CD8-positive, alpha-beta memory T cell (primary cell): Measurements from ENCODE around the gene CASQ2. TPM values are rescaled to one million over a fixed set of nuclear protein-coding genes. Genes with fewer than 3 reads are reported as not detected.

Experiments used
- CTCF ChIA-PET: fragments of 350-600 bp; sonication (Branson Sonifier 250); formaldehyde crosslinking; loops from one replicate; lab custom pipeline; 2021; ENCODE audit warnings: antibody characterized with exemption; lab: Charles Lee
- POLR2A ChIA-PET: fragments of 350-600 bp; sonication (Branson Sonifier 250); formaldehyde crosslinking; loops from one replicate; lab custom pipeline; 2021; ENCODE audit warnings: antibody characterized with exemption; lab: Charles Lee
- DNase-seq, 5 donors: peaks; one replicate each; pipeline versions ENCODE4 v3.0.0 to v3.0.0-alpha.2; 2020 to 2022; ENCODE audit warnings: mixed read lengths in 1 of 5
- H3K27ac ChIP-seq: one replicate; pipeline ENCODE4 v1.7.0; 2013; ENCODE audit warnings: low read depth, mild to moderate bottlenecking, low read length, moderate library complexity
- H3K27me3 ChIP-seq: 2 replicates; pipeline ENCODE4 v1.7.0; 2013; ENCODE audit warnings: low read length, mild to moderate bottlenecking; ENCODE audit not compliant: insufficient read depth, poor library complexity, severe bottlenecking
- H3K36me3 ChIP-seq: 2 replicates; pipeline ENCODE4 v1.7.0; 2013; ENCODE audit warnings: mild to moderate bottlenecking, low read length, moderate library complexity; ENCODE audit not compliant: insufficient read depth
- H3K4me1 ChIP-seq: 2 replicates; pipeline ENCODE4 v1.7.0; 2013; ENCODE audit warnings: mild to moderate bottlenecking, low read length, moderate library complexity; ENCODE audit not compliant: insufficient read depth
- H3K4me3 ChIP-seq: 2 replicates; pipeline ENCODE4 v1.7.0; 2013; ENCODE audit warnings: mild to moderate bottlenecking, low read length
- H3K9me3 ChIP-seq: 2 replicates; pipeline ENCODE4 v1.7.0; 2013; ENCODE audit warnings: mild to moderate bottlenecking, low read length
- H3K27ac Mint-ChIP-seq, 8 donors: one replicate each; pipeline ENCODE4 v1.8.0; 2020 to 2021; ENCODE audit warnings: mixed read lengths in 8 of 8, mild to moderate bottlenecking in 6 of 8, inconsistent platforms in 3 of 8, moderate library complexity in 3 of 8
- H3K27me3 Mint-ChIP-seq, 2 donors: one replicate each; pipeline ENCODE4 v1.8.0; 2020 to 2021; ENCODE audit warnings: mixed read lengths in 2 of 2, mild to moderate bottlenecking in 1 of 2, moderate library complexity in 1 of 2
- H3K36me3 Mint-ChIP-seq, 3 donors: one replicate each; pipeline ENCODE4 v1.8.0; 2020 to 2021; ENCODE audit warnings: mixed read lengths in 3 of 3, inconsistent platforms in 1 of 3, mild to moderate bottlenecking in 1 of 3
- H3K4me1 Mint-ChIP-seq, 3 donors: one replicate each; pipeline ENCODE4 v1.8.0; 2020 to 2021; ENCODE audit warnings: mixed read lengths in 3 of 3, inconsistent platforms in 1 of 3, mild to moderate bottlenecking in 1 of 3
- H3K4me3 Mint-ChIP-seq, 7 donors: one replicate each; pipeline ENCODE4 v1.8.0; 2020 to 2021; ENCODE audit warnings: mixed read lengths in 7 of 7, mild to moderate bottlenecking in 6 of 7, moderate library complexity in 4 of 7, inconsistent platforms in 2 of 7
- H3K9me3 Mint-ChIP-seq, 5 donors: one replicate each; pipeline ENCODE4 v1.8.0; 2020 to 2022; ENCODE audit warnings: mixed read lengths in 5 of 5, mild to moderate bottlenecking in 3 of 5, moderate library complexity in 2 of 5, inconsistent platforms in 1 of 5
- polyA plus RNA-seq: library from polyadenylated mRNA; unstranded; fragments of 300-500 nt; fragmentation: Illumina TruSeq; gene quantifications from one replicate; pipeline ENCODE4 v1.2.3, GENCODE V29; 2021
- total RNA-seq, 2 experiments: library from RNA; stranded (reverse); gene quantifications; one replicate each; pipeline ENCODE4 v1.2.3, GENCODE V29; 2021

The CASQ2 gene
- total RNA-seq (not detected), polyA plus RNA-seq (not detected)

- no peaks in the 10 kb centered on the region for H3K27me3 ChIP-seq
- no peak within 1 kb of the TSS for H3K27ac ChIP-seq
- H3K4me1 ChIP-seq: no peaks in the 10 kb centered on the region
- Mint-ChIP-seq H3K4me3 (no peak within 1 kb of the TSS), H3K36me3 (no peaks in the 10 kb centered on the region), H3K27me3 (peaks cover 5 to 18% of the 10 kb centered on the region in 2 donors), H3K9me3 (no peaks in the 10 kb centered on the region), H3K27ac (peak within 1 kb of the TSS in 1 of 8 donors; percentile 6), H3K4me1 (no peaks in the 10 kb centered on the region)
- ChIA-PET CTCF (no interaction called here), POLR2A (no interaction called here)
- no peaks in the 10 kb centered on the region for H3K36me3 ChIP-seq
- H3K9me3 ChIP-seq: no peaks in the 10 kb centered on the region
- no peak for DNase-seq
- H3K4me3 ChIP-seq: no peak within 1 kb of the TSS
Observed at GRCh38 chr1:115768549-115768948, at the start of gene CASQ2. CASQ2 (minus strand) TSS chr1:115768714; CDS start chr1:115768541, 173 bp downstream.

GRCh38 chr1:115815694-115816093 is 47.2 kb upstream of the CASQ2 start:
- H3K4me1 Mint-ChIP-seq: no peaks in the 10 kb centered on the region
- Histone ChIP-seq H3K27ac (no peak overlapping the region), H3K36me3 (no peaks in the 10 kb centered on the region), H3K4me1 (no peaks in the 10 kb centered on the region), H3K27me3 (no peaks in the 10 kb centered on the region), H3K9me3 (no peaks in the 10 kb centered on the region), H3K4me3 (no peak overlapping the region)
- peaks cover 3 to 41% of the 10 kb centered on the region in 2 donors for H3K27me3 Mint-ChIP-seq
- DNase-seq: no peak
- H3K4me3 Mint-ChIP-seq: no peak overlapping the region
- peaks cover 0 to 4% (median 0%) of the 10 kb centered on the region in 5 donors for H3K9me3 Mint-ChIP-seq
- POLR2A ChIA-PET: no interaction called here
- no peaks in the 10 kb centered on the region for H3K36me3 Mint-ChIP-seq
- CTCF ChIA-PET: no interaction called here
- no peak overlapping the region for H3K27ac Mint-ChIP-seq

GRCh38 chr1:115814685-115815398 is 46.3 kb upstream of the CASQ2 start:
- Mint-ChIP-seq H3K4me1 (no peaks in the 10 kb centered on the region), H3K9me3 (peaks cover 0 to 4% (median 0%) of the 10 kb centered on the region in 5 donors), H3K27ac (no peak overlapping the region), H3K36me3 (no peaks in the 10 kb centered on the region), H3K4me3 (no peak overlapping the region), H3K27me3 (peaks cover 3 to 38% of the 10 kb centered on the region in 2 donors)
- POLR2A ChIA-PET: no interaction called here
- no peak overlapping the region for H3K4me3 ChIP-seq
- H3K36me3 ChIP-seq: no peaks in the 10 kb centered on the region
- H3K9me3 ChIP-seq: no peaks in the 10 kb centered on the region
- no peaks in the 10 kb centered on the region for H3K4me1 ChIP-seq
- H3K27me3 ChIP-seq: no peaks in the 10 kb centered on the region
- H3K27ac ChIP-seq: no peak overlapping the region
- CTCF ChIA-PET: no interaction called here
- DNase-seq: no peak

GRCh38 chr1:115813727-115814126 is 45.2 kb upstream of the CASQ2 start:
- H3K27ac Mint-ChIP-seq: no peak overlapping the region
- no peak for DNase-seq
- H3K9me3 Mint-ChIP-seq: no peaks in the 10 kb centered on the region
- Histone ChIP-seq H3K27ac (no peak overlapping the region), H3K9me3 (no peaks in the 10 kb centered on the region), H3K27me3 (no peaks in the 10 kb centered on the region), H3K4me3 (no peak overlapping the region), H3K36me3 (no peaks in the 10 kb centered on the region), H3K4me1 (no peaks in the 10 kb centered on the region)
- no peaks in the 10 kb centered on the region for H3K36me3 Mint-ChIP-seq
- POLR2A ChIA-PET: no interaction called here
- H3K27me3 Mint-ChIP-seq: peaks cover 3 to 38% of the 10 kb centered on the region in 2 donors
- CTCF ChIA-PET: no interaction called here
- no peaks in the 10 kb centered on the region for H3K4me1 Mint-ChIP-seq
- no peak overlapping the region for H3K4me3 Mint-ChIP-seq

- POLR2A ChIA-PET: no interaction called here
Observed at GRCh38 chr1:115811140-115811828, 42.8 kb upstream of the CASQ2 start.

GRCh38 chr1:115810609-115811008 is 42.1 kb upstream of the CASQ2 start:
- H3K27ac ChIP-seq: no peak overlapping the region
- ChIA-PET CTCF (no interaction called here), POLR2A (no interaction called here)
- Mint-ChIP-seq H3K4me3 (no peak overlapping the region), H3K9me3 (no peaks in the 10 kb centered on the region), H3K4me1 (no peaks in the 10 kb centered on the region), H3K27ac (no peak overlapping the region), H3K27me3 (peaks cover 6 to 28% of the 10 kb centered on the region in 2 donors), H3K36me3 (no peaks in the 10 kb centered on the region)
- H3K4me3 ChIP-seq: no peak overlapping the region
- no peak for DNase-seq
- no peaks in the 10 kb centered on the region for H3K4me1 ChIP-seq
- no peaks in the 10 kb centered on the region for H3K36me3 ChIP-seq
- H3K9me3 ChIP-seq: no peaks in the 10 kb centered on the region
- H3K27me3 ChIP-seq: no peaks in the 10 kb centered on the region

More at GRCh38 chr1:115811140-115811828, 42.8 kb upstream of the CASQ2 start:
- Mint-ChIP-seq H3K4me1 (no peaks in the 10 kb centered on the region), H3K27ac (no peak overlapping the region), H3K36me3 (no peaks in the 10 kb centered on the region), H3K9me3 (no peaks in the 10 kb centered on the region), H3K27me3 (peaks cover 7 to 29% of the 10 kb centered on the region in 2 donors), H3K4me3 (no peak overlapping the region)
- no peak for DNase-seq
- CTCF ChIA-PET: no interaction called here
- no peaks in the 10 kb centered on the region for H3K36me3 ChIP-seq
- H3K27me3 ChIP-seq: no peaks in the 10 kb centered on the region
- H3K4me1 ChIP-seq: no peaks in the 10 kb centered on the region
- no peak overlapping the region for H3K27ac ChIP-seq
- H3K9me3 ChIP-seq: no peaks in the 10 kb centered on the region
- H3K4me3 ChIP-seq: no peak overlapping the region

GRCh38 chr1:115809847-115810246 is 41.3 kb upstream of the CASQ2 start:
- ChIA-PET POLR2A (no interaction called here), CTCF (no interaction called here)
- no peak overlapping the region for H3K27ac ChIP-seq
- no peaks in the 10 kb centered on the region for H3K9me3 Mint-ChIP-seq
- no peaks in the 10 kb centered on the region for H3K27me3 ChIP-seq
- H3K36me3 Mint-ChIP-seq: no peaks in the 10 kb centered on the region
- H3K4me1 ChIP-seq: no peaks in the 10 kb centered on the region
- no peak overlapping the region for H3K4me3 ChIP-seq
- peaks cover 10 to 30% of the 10 kb centered on the region in 2 donors for H3K27me3 Mint-ChIP-seq
- no peak for DNase-seq
- H3K4me3 Mint-ChIP-seq: no peak overlapping the region
- H3K27ac Mint-ChIP-seq: no peak overlapping the region
- H3K36me3 ChIP-seq: no peaks in the 10 kb centered on the region
- no peaks in the 10 kb centered on the region for H3K4me1 Mint-ChIP-seq
- no peaks in the 10 kb centered on the region for H3K9me3 ChIP-seq

GRCh38 chr1:115809076-115809475 is 40.6 kb upstream of the CASQ2 start:
- H3K27ac Mint-ChIP-seq: no peak overlapping the region
- Histone ChIP-seq H3K27me3 (no peaks in the 10 kb centered on the region), H3K36me3 (no peaks in the 10 kb centered on the region), H3K9me3 (no peaks in the 10 kb centered on the region), H3K27ac (no peak overlapping the region), H3K4me1 (no peaks in the 10 kb centered on the region), H3K4me3 (no peak overlapping the region)
- no peak overlapping the region for H3K4me3 Mint-ChIP-seq
- ChIA-PET POLR2A (no interaction called here), CTCF (interaction anchor here (1.2 kb wide), 1 partner anchor 172 kb away, joined by 4 read pairs; no protein-coding TSS in a partner anchor)
- no peaks in the 10 kb centered on the region for H3K36me3 Mint-ChIP-seq
- H3K4me1 Mint-ChIP-seq: no peaks in the 10 kb centered on the region
- DNase-seq: no peak
- no peaks in the 10 kb centered on the region for H3K9me3 Mint-ChIP-seq
- peaks cover 12 to 28% of the 10 kb centered on the region in 2 donors for H3K27me3 Mint-ChIP-seq
